ENCODE data around the gene RASA3. TPM values are rescaled to one million over a fixed set of nuclear protein-coding genes. Genes with fewer than 3 reads are reported as not detected.

The RASA3 gene
- total RNA-seq, 1 experiment from 2014 or later, result 10.0 TPM

DNA sequence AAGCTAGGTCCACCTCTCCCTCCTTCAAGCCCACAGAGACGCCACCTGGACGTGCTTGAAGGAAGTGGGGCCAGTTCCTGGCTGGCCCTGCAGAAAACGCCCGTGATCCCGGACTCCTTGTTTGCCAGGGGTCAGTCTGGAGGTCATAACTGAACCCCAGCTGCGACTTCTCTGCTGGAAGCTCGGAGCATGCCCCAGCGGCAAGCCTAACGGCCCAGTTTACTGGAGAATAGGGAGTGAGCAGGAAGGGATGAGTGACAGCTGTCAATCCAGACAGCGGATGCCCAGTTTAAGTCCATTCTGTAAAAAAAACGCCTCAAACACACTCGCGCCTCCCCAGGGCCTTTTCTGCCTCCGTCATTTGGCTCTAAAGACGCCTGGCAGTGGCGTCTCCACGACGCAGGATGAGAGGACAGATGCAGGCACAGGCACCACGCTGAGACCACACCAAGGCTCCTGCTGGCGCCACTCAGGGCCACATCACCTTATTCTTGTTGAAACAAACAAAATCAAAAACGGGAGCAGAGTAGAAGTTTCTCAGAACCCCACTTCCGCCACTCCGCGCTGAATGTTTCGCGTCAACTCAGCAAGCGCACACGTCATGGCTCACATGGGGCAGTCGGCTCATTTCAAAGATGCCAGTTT is 57.6 kb downstream of the RASA3 start:
- TF ChIP-seq, protein P1, sequence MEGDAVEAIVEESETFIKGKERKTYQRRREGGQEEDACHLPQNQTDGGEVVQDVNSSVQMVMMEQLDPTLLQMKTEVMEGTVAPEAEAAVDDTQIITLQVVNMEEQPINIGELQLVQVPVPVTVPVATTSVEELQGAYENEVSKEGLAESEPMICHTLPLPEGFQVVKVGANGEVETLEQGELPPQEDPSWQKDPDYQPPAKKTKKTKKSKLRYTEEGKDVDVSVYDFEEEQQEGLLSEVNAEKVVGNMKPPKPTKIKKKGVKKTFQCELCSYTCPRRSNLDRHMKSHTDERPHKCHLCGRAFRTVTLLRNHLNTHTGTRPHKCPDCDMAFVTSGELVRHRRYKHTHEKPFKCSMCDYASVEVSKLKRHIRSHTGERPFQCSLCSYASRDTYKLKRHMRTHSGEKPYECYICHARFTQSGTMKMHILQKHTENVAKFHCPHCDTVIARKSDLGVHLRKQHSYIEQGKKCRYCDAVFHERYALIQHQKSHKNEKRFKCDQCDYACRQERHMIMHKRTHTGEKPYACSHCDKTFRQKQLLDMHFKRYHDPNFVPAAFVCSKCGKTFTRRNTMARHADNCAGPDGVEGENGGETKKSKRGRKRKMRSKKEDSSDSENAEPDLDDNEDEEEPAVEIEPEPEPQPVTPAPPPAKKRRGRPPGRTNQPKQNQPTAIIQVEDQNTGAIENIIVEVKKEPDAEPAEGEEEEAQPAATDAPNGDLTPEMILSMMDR (conservative IDR thresholded peaks at IDR 0.05), result no peak
- no peak for TF ChIP-seq EZH2 (IDR thresholded peaks at IDR 0.05; ENCODE audit: low read depth)
- H4K20me1 ChIP-seq (ENCODE audit: insufficient read depth), result no peaks in the 10 kb centered on the region
- no peaks in the 10 kb centered on the region for H3K36me3 ChIP-seq (ENCODE audit: low read depth)
- H3K4me1 ChIP-seq (replicated peaks; ENCODE audit: insufficient read depth), result peaks cover 20% of the 10 kb centered on the region
- H2AFZ ChIP-seq, result no peak overlapping the region
- no peak overlapping the region for H3K27ac ChIP-seq
- intact Hi-C loops (cut with micrococcal nuclease; ENCODE audit: unreplicated experiment), result no loop called here
- no peak overlapping the region for H3K4me2 ChIP-seq
- no peak for DNase-seq
- ChIA-PET CTCF (no interaction called here), POLR2A (ENCODE audit: unreplicated experiment) (no interaction called here)
- no peaks in the 10 kb centered on the region for H3K9me2 ChIP-seq (ENCODE audit: insufficient read depth)
- H3K79me2 ChIP-seq (ENCODE audit: low read depth), result no peaks in the 10 kb centered on the region
- no peak overlapping the region for H3K4me3 ChIP-seq
- no TSS peak for BruUV-seq (replicated peaks)
- H3K27me3 ChIP-seq (ENCODE audit: insufficient read depth, low read depth), result no peaks in the 10 kb centered on the region
- H3F3A ChIP-seq (ENCODE audit: insufficient read depth, low read depth), result peaks cover 20% of the 10 kb centered on the region; the same call in 1 of the 2 replicates
- no peaks in the 10 kb centered on the region for H3K9me3 ChIP-seq (ENCODE audit: insufficient read depth, low read depth)

DNA sequence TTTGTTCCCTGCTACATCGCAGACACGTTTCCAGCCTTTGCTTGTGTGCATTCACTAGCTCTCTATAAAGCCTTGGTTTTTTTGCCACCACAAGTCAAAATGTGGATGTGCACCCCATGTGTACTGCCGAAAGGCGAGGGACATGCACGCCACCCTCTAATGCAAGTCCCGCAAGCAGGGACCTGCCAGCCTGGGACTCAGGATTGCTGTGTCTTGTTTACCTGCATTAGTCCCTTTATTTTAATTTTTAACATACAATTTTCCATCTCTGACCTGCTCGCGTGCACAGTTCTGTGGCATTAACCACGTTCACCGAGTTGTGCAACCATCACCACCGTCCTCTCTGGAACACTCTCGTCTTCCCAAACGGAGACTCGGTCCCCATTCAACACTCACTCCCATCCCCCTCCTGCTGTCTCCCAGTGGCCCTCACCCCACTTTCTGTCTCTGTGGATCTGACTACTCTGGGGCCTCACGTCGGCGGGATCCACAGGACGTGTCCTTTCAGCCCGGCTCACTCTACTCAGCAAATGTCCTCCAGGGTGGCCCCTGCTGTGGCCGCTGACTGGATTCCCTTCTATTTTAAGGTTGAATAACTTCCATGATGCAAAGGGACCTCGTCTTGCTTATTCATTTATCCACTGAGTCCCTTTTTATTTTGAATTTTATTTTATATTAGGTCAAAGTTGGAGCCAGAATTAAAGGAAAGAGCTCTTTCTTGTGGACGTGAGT is 58.4 kb downstream of the RASA3 start:
- BruUV-seq (replicated peaks), result no TSS peak
- peaks cover 17% of the 10 kb centered on the region for H3K4me1 ChIP-seq (replicated peaks; ENCODE audit: insufficient read depth)
- TF ChIP-seq, protein P1 (conservative IDR thresholded peaks at IDR 0.05), result no peak
- no peak for TF ChIP-seq EZH2 (IDR thresholded peaks at IDR 0.05; ENCODE audit: low read depth)
- H3K27ac ChIP-seq, result no peak overlapping the region
- DNase-seq, result no peak
- no peaks in the 10 kb centered on the region for H3K36me3 ChIP-seq (ENCODE audit: low read depth)
- H4K20me1 ChIP-seq (ENCODE audit: insufficient read depth), result no peaks in the 10 kb centered on the region
- H2AFZ ChIP-seq, result no peak overlapping the region
- H3K4me2 ChIP-seq, result no peak overlapping the region
- H3K27me3 ChIP-seq (ENCODE audit: insufficient read depth, low read depth), result no peaks in the 10 kb centered on the region
- H3F3A ChIP-seq (ENCODE audit: insufficient read depth, low read depth), result peaks cover 16% of the 10 kb centered on the region; the same call in 1 of the 2 replicates
- H3K4me3 ChIP-seq, result no peak overlapping the region
- H3K9me3 ChIP-seq (ENCODE audit: insufficient read depth, low read depth), result no peaks in the 10 kb centered on the region
- no peaks in the 10 kb centered on the region for H3K79me2 ChIP-seq (ENCODE audit: low read depth)
- ChIA-PET CTCF (no interaction called here), POLR2A (ENCODE audit: unreplicated experiment) (no interaction called here)
- H3K9me2 ChIP-seq (ENCODE audit: insufficient read depth), result no peaks in the 10 kb centered on the region
- intact Hi-C loops (cut with micrococcal nuclease; ENCODE audit: unreplicated experiment), result no loop called here

DNA sequence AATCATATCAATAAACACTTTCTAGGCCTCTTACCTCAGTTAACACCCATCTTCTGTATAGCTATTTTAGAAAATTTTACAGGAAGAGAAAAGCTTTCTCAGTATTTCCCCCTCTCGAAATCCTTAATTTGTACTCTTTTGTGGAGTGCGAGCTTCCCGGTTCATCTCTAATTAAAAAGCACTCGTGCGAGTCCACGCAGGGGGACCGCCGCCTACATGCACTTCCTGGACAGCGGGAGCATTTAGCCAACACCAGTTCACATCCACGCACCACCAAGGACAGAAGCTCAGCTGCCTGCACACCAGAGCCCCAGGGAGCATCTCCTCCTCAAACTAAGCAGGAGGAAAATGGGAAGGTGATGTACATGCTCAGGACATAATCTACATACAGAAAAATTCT is 60.0 kb downstream of the RASA3 start:
- Histone ChIP-seq H3K79me2 (ENCODE audit: low read depth) (no peaks in the 10 kb centered on the region), H4K20me1 (ENCODE audit: insufficient read depth) (no peaks in the 10 kb centered on the region), H3K4me3 (no peak overlapping the region), H3K27ac (no peak overlapping the region), H3K4me2 (no peak overlapping the region), H3K9me3 (ENCODE audit: insufficient read depth, low read depth) (no peaks in the 10 kb centered on the region), H3K36me3 (ENCODE audit: low read depth) (no peaks in the 10 kb centered on the region), H3K9me2 (ENCODE audit: insufficient read depth) (no peaks in the 10 kb centered on the region), H3F3A (ENCODE audit: insufficient read depth, low read depth) (peaks cover 5% of the 10 kb centered on the region; the same call in 1 of the 2 replicates), H2AFZ (no peak overlapping the region), H3K4me1 (replicated peaks; ENCODE audit: insufficient read depth) (peaks cover 14% of the 10 kb centered on the region), H3K27me3 (ENCODE audit: insufficient read depth, low read depth) (no peaks in the 10 kb centered on the region)
- no peak for DNase-seq
- no TSS peak for BruUV-seq (replicated peaks)
- intact Hi-C loops (cut with micrococcal nuclease; ENCODE audit: unreplicated experiment), result no loop called here
- no peak for TF ChIP-seq EZH2 (IDR thresholded peaks at IDR 0.05; ENCODE audit: low read depth)
- TF ChIP-seq, protein P1 (conservative IDR thresholded peaks at IDR 0.05), result no peak
- CTCF ChIA-PET, result no interaction called here
- POLR2A ChIA-PET (ENCODE audit: unreplicated experiment), result no interaction called here
